Mucosa of gallbladder (tissue), 1 donor: ENCODE results near the gene GPATCH11. TPM values are rescaled to one million over a fixed set of nuclear protein-coding genes. Genes with fewer than 3 reads are reported as not detected.

Source experiments
- DNase-seq: peaks from one replicate; pipeline ENCODE4 v3.0.0-alpha.2; 2020; ENCODE audit warnings: low spot score
- total RNA-seq: library from RNA; stranded (reverse); gene quantifications from one replicate; pipeline ENCODE4 v1.2.1, GENCODE V29; 2021
- donor health status: DM: no; HTN: no; CAD: no.

The GPATCH11 gene
- 5.8 TPM for total RNA-seq

DNA sequence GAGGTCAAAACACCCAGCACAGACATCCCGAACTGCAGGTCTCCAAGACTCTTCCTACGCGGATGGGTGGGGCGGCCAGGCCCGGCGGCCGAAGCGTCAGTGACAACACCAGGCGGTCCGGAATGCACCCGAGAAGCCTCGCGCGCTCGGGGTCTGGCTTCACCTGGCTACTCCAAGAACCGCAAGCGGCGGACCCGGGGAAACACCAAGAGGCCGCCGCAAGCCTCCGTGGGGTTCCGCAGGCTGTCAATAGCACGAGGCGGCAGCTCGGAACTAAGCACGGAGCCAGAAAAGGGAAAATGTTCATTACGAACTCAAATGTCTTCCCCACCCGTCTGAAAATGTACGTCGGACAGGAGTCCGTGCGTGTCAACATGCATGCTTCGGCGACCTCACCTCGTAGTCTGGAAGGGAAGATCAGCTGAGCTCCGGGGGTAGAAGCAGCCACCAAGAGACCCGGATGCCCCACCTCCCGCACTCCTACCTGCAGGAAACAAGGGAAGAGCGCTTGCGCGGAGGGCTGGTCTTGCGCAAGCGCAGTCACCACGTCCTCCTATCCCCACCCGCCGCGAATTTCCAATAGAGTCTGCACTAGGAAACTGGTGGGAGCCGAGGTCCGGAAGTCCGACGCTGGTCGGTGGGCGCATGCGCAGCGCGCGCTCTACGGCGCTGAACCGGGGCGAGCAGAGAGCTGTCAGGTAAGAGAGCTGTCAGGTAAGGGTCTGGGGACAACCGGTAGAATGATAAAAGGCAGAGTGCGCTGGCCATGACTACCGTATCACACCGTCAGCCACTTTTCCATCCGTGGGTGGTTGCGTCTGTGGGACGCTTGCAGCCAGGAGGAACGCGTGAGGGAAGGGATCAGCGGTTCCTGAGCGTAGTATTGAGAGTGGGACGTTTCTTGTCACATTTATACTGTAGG, at the start of gene GPATCH11, which contains the start of gene HEATR5B:
Gene GPATCH11 (plus strand): TSS at position 646 of the 922 bp plus-strand sequence. CDS start 3,864 bp downstream, outside the sequence.
Gene HEATR5B (minus strand): TSS at position 500 of the 922 bp plus-strand sequence. CDS start 958 bp downstream, outside the sequence.
- peak; percentile 96 for DNase-seq

- no peak for DNase-seq
Measured at GRCh38 chr2:37037771-37038170, 46.5 kb upstream of the GPATCH11 start.

DNA sequence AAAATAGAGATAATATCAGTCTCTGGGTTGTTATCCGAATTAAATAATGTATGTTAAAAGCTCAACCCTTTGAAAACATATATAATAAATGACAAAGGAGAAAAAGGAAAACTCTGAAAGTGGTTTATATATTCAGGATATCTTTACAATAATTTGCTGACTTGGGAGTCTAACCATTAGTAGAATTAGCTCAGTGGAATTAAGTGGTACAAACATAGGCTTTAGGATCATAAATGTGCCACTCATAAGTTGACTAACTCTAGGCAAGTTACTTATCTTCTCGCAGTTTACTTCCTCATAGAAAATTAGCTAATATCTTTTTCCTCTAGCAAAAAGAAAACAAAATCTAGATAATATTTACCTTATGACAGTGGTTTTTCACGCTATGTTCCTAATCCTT, 44.7 kb upstream of the GPATCH11 start:
- DNase-seq: no peak

DNA sequence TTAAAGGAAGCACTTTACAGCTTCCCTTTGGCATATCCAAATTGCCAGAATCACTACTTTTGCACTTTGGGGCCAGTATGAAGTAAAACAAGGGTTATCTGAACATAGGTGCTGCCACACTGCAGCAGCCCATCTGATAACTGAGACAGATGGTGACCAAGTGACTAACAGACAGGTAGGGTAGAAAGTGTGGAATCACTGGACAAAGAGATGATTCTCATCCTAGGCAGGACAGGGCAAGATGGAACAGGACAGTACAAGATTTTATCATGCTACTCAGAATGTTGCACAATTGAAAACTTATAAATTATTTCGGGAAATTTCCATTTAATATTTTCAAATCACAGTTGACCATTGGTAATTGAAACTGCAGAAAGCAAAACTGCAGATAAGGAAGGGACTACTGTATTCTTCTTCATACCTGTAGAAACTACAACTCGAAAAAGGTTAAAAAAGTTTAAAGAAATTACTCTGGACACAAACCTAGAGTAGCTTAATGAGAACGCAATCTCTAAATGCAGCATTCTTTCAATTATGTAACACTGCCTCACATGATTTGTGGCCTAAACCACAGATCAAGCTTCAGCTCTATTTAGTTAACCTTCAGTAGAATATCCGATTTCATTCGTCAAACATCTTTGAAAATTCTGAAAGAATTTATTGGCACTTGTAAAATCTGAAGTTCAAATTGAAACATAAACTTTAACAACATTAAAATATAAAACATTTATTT, 31.6 kb upstream of the GPATCH11 start:
- no peak for DNase-seq

- no peak for DNase-seq
Measured at GRCh38 chr2:37059841-37060240, 24.5 kb upstream of the GPATCH11 start.

- DNase-seq: no peak
Measured at GRCh38 chr2:37060446-37060845, 23.9 kb upstream of the GPATCH11 start.

DNA sequence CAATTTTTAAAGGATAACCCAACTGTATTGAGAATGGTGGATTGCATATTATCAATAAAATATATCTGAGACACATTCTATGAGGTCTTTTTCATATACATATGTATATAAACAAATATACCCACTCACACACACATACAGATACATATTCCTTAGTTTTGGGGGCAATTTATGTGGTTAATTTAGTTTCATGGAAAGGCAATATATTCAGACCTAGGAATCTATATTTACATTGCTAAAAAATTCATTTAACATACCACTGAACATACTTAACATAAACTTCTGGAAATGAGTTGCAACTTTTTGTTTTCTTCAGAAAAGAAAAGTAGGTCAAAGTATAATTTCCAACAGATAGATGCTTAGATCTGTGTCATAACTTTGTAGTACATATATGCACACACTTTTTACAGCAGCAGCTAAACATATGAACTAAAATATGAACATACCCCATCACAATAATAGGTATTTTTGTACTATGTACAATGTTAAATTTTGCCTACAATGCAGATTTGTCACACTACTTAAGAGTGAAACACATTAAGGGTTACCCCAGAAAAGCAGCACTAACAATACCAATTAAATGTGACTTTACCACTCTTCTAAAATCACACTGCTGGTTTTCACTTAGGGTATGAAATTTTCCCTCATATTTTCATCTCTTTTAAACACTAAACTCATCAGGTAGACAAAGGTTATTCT, 23.2 kb upstream of the GPATCH11 start:
- DNase-seq: no peak

DNA sequence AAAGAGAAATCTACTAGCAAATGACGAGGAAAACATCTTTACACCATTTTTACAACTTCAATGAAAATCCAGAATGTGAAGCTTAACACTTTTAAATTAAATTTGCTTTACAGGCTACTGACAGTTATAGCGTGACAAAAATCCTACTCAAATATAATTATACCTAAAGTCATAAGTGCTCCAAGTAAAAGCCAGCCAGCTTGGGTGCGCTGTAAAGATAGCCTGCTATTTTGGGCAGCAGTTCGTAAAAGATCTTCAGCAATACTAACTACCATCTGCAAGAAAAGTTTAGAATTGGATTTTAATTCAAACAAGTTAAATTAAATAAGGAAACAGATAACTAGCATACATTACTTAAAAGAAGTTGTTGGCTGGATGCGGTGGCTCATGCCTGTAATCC, 22.5 kb upstream of the GPATCH11 start:
- no peak for DNase-seq

DNA sequence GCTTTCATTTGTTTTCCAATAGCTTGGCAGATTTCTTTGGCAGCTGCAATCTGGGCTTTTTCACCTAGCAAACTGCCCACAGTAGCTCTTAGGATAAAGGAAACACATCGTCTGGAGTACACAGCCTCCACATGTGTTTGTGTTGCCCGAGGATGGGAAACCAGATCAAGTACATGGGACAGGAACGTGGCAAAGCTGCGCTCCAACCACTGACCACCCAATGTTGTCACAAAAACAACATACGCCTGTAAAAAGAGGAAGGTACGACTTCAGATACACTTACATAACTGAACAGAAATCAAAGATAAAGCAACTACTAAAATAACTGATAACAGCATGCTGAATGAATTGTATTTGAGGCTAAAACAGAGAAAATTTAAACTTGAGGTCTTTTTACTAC, 15.6 kb upstream of the GPATCH11 start:
- no peak for DNase-seq

- DNase-seq: no peak
Measured at GRCh38 chr2:37070931-37071330, 13.4 kb upstream of the GPATCH11 start.

- no peak for DNase-seq
Measured at GRCh38 chr2:37080266-37080665, 4.1 kb upstream of the GPATCH11 start.

GRCh38 chr2:37080689-37081088, 3.6 kb upstream of the GPATCH11 start:
- DNase-seq: no peak

- DNase-seq: no peak
Measured at GRCh38 chr2:37084797-37085196, 479 bp downstream of the GPATCH11 start.

DNA sequence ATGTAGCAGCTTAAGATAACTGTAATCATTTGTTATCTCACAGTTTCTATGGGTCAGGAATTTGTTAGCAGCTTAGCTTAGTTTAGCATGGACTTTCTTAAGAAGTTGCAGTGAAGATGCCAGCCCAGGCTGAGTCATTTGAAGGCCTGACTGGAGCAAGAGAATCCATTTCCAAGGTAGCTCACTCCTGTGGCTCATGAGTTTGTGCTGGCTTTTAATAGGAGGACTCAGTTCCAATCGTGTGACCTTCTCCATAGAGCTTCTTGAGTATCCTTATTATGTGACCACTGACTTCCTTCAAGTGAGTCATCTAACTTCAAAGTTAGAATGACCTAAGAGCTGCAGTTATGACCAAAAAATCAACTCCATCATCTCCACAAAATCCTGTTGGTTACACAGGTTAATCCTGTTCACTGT, 1.4 kb downstream of the GPATCH11 start:
- DNase-seq: no peak

DNA sequence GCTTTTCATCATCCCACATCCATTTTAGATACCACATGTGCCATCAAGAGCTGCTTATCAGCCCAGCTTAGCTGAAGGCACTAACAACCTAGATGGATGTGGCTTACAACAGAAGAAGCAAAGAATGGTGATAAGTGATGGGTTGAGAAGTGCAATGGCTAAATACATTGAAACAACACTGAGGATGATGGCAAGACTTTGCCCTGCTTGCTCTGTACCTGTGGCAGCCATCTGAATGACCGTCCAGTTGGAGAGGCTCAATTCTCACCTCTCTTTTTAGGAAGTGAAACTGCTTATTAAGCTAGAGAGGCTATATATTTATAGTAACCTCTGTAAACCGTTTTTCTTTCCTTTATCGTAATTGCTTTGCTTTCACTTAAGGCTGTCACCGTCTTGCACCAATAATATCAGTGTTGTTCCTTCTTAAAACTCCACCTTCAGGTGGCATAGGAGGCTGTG, 5.7 kb downstream of the GPATCH11 start:
- no peak for DNase-seq

GRCh38 chr2:37091873-37092272, 7.6 kb downstream of the GPATCH11 start:
- DNase-seq: no peak

- no peak for DNase-seq
Measured at GRCh38 chr2:37096568-37096967, 12.2 kb downstream of the GPATCH11 start.

GRCh38 chr2:37098416-37099118, 14.2 kb downstream of the GPATCH11 start:
- DNase-seq: no peak

DNA sequence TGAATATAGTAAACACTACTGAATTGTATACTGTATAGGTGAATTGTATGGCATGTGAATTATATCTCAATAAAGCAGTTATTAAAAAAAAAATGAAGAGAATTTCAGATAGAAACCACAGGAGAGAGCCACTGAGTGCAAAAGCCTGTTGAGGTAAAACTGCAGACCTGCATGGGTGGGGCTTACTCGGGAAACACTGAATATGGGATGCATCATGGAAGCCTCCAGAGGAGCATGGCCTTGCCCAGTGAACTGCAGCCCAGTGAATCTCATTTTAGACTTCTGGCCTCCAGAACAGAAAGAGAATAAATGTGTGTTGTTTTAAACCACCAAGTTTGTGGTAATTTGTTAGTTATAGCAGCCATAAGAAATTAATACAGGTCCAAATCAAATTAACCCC, 15.7 kb downstream of the GPATCH11 start:
- no peak for DNase-seq

DNA sequence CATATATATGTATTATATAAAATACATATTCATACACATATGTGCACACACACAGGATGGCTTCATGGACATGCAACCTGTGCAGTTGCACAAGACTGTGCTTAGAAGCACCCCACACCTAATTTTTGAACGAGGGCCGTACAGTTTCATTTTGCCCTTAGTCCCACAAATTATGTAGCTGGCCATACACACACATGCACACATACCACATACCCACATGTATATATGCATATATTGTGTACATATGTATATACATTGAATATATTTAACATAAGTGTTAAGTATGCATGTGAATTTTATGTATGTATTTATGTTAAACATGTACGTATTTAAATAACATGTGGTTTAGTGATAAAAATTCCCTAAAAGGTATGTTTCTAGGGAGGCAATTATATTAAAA, 18.3 kb downstream of the GPATCH11 start:
- DNase-seq: no peak

- DNase-seq: no peak
Measured at GRCh38 chr2:37104178-37104577, 19.9 kb downstream of the GPATCH11 start.
